Transverse colon (tissue), 3 donors: ENCODE measurements around the gene CREBBP.

Source experiments
- CTCF ChIP-seq, 5 experiments: fragments of 200-600 bp in 3 of 5; fragments of 450-650 bp in 2 of 5; sonication (generic) in 3 of 5; IDR thresholded peaks; 1 replicate in 2 of 5; 2 replicates in 3 of 5; pipeline ENCODE4 v1.5.1; 2016 to 2017; ENCODE audit warnings: antibody characterized with exemption in 5 of 5, inconsistent platforms in 3 of 5, mild to moderate bottlenecking in 2 of 5, moderate library complexity in 1 of 5
- EP300 ChIP-seq: sonication (generic); formaldehyde crosslinking; IDR thresholded peaks from one replicate; pipeline ENCODE4 v1.6.1; 2017; ENCODE audit warnings: antibody characterized with exemption, low read depth
- POLR2A ChIP-seq: fragments of 450-650 bp; IDR thresholded peaks from one replicate; pipeline ENCODE4 v1.6.1; 2016; ENCODE audit warnings: antibody characterized with exemption, mild to moderate bottlenecking, moderate library complexity

DNA sequence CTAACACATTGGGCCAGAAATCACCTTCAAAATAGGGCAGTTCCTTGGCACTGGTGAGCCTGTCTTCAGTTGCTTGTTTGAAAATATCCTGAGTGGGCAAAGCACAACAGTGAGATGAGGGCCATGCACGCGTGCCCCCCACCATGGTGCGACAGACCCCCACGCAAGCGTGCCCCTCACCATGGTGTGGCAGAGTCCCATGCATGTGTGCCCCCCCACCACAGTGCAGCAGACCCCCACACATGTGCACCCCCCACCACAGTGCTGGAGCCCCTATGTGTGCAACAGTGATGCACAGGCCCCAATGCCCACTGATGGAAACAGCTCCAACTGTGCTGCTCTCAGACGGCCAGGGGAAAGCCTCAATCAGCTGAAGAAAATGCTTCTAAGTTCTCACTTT lies 144.4 kb downstream of the CREBBP start:
- TF ChIP-seq POLR2A (no peak), CTCF (IDR thresholded peaks at IDR 0.05) (no peak), EP300 (no peak)
